SK-N-SH (cell line): ENCODE measurements around the gene SLC66A2.

Source experiments
- ELF1 ChIP-seq: IDR thresholded peaks from 2 replicates; pipeline ENCODE4 v1.4.0; 2012
- EP300 ChIP-seq, 2 experiments: IDR thresholded peaks; 2 replicates each; pipeline versions ENCODE4 v1.4.0 to v1.6.1; 2012; ENCODE audit warnings: borderline replicate concordance in 1 of 2, low read depth in 1 of 2, low read length in 1 of 2
- NFIC ChIP-seq: IDR thresholded peaks from 2 replicates; pipeline ENCODE4 v1.4.0; 2012; ENCODE audit warnings: borderline replicate concordance
- POLR2AphosphoS5 ChIP-seq: IDR thresholded peaks from 2 replicates; pipeline ENCODE4 v1.6.1; 2012; ENCODE audit warnings: low read depth, low read length
- YY1 ChIP-seq: IDR thresholded peaks from 2 replicates; pipeline ENCODE4 v1.4.0; 2012; ENCODE audit warnings: low read depth, mild to moderate bottlenecking
- TF ChIP-seq, protein P1 (sequence below): fragments of 200-600 bp; sonication (generic); IDR thresholded peaks from 2 replicates; pipeline ENCODE4 v1.6.1; 2017; ENCODE audit warnings: antibody characterized with exemption, mild to moderate bottlenecking, moderate library complexity
- TF ChIP-seq, protein P2 (sequence below): IDR thresholded peaks from 2 replicates; pipeline ENCODE4 v1.6.1; 2012; ENCODE audit warnings: mild to moderate bottlenecking, low read depth, low read length, moderate library complexity
- TF ChIP-seq, protein P3 (sequence below): IDR thresholded peaks from 2 replicates; pipeline ENCODE4 v1.4.0; 2012; ENCODE audit warnings: low read depth, borderline replicate concordance
- TF ChIP-seq, protein P4 (sequence below): IDR thresholded peaks from 2 replicates; pipeline ENCODE4; 2012

DNA sequence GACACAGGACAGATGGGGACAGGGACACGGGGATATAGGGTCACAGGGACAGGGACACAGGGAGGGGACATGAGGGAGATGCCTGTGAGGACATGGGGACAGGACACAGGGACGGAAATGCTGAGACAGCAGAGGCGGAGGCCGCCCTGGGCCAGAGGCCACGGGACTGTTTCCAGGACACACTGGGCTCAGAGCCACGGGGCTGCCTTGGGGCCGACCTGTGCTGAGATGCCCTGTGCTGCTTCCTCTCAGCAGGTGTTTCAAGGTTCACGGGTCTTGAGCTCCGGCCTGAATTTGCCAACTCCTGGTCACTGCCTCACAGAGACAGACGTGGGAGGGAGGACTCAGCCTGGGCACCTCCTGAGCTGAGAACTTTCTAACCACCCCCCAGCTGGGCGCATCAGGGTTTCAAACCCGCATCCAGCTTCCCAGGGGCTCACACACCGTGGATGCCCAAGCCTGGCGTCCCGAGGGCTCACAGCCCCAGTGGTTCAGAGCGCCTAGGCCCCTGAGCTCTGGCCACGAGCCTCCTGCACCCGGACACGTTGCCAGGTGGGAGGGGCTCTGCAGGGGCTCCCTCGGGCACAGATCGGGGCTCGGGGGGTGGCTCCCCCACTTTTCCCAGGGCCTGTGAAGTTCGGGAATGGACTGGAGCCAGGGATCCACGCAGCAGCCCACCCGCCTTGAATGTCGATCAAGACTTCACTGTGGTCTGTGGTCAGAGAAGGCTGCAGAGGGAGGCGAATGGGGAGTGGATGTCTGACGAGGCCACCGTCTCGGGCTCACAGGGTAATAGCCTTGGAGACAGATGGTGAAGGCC is 64.1 kb downstream of the SLC66A2 start:
- TF ChIP-seq, protein P1, sequence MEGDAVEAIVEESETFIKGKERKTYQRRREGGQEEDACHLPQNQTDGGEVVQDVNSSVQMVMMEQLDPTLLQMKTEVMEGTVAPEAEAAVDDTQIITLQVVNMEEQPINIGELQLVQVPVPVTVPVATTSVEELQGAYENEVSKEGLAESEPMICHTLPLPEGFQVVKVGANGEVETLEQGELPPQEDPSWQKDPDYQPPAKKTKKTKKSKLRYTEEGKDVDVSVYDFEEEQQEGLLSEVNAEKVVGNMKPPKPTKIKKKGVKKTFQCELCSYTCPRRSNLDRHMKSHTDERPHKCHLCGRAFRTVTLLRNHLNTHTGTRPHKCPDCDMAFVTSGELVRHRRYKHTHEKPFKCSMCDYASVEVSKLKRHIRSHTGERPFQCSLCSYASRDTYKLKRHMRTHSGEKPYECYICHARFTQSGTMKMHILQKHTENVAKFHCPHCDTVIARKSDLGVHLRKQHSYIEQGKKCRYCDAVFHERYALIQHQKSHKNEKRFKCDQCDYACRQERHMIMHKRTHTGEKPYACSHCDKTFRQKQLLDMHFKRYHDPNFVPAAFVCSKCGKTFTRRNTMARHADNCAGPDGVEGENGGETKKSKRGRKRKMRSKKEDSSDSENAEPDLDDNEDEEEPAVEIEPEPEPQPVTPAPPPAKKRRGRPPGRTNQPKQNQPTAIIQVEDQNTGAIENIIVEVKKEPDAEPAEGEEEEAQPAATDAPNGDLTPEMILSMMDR, result no peak
- TF ChIP-seq POLR2AphosphoS5, result no peak
- TF ChIP-seq, protein P2, sequence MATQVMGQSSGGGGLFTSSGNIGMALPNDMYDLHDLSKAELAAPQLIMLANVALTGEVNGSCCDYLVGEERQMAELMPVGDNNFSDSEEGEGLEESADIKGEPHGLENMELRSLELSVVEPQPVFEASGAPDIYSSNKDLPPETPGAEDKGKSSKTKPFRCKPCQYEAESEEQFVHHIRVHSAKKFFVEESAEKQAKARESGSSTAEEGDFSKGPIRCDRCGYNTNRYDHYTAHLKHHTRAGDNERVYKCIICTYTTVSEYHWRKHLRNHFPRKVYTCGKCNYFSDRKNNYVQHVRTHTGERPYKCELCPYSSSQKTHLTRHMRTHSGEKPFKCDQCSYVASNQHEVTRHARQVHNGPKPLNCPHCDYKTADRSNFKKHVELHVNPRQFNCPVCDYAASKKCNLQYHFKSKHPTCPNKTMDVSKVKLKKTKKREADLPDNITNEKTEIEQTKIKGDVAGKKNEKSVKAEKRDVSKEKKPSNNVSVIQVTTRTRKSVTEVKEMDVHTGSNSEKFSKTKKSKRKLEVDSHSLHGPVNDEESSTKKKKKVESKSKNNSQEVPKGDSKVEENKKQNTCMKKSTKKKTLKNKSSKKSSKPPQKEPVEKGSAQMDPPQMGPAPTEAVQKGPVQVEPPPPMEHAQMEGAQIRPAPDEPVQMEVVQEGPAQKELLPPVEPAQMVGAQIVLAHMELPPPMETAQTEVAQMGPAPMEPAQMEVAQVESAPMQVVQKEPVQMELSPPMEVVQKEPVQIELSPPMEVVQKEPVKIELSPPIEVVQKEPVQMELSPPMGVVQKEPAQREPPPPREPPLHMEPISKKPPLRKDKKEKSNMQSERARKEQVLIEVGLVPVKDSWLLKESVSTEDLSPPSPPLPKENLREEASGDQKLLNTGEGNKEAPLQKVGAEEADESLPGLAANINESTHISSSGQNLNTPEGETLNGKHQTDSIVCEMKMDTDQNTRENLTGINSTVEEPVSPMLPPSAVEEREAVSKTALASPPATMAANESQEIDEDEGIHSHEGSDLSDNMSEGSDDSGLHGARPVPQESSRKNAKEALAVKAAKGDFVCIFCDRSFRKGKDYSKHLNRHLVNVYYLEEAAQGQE, result no peak
- TF ChIP-seq NFIC, result no peak
- TF ChIP-seq EP300 (IDR thresholded peaks at IDR 0.05; ENCODE audit: borderline replicate concordance in 1 of 2, low read depth in 1 of 2, low read length in 1 of 2), result no peak
- TF ChIP-seq, protein P3, sequence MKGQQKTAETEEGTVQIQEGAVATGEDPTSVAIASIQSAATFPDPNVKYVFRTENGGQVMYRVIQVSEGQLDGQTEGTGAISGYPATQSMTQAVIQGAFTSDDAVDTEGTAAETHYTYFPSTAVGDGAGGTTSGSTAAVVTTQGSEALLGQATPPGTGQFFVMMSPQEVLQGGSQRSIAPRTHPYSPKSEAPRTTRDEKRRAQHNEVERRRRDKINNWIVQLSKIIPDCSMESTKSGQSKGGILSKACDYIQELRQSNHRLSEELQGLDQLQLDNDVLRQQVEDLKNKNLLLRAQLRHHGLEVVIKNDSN, result no peak
- TF ChIP-seq YY1, result no peak
- no peak for TF ChIP-seq ELF1
- TF ChIP-seq, protein P4, sequence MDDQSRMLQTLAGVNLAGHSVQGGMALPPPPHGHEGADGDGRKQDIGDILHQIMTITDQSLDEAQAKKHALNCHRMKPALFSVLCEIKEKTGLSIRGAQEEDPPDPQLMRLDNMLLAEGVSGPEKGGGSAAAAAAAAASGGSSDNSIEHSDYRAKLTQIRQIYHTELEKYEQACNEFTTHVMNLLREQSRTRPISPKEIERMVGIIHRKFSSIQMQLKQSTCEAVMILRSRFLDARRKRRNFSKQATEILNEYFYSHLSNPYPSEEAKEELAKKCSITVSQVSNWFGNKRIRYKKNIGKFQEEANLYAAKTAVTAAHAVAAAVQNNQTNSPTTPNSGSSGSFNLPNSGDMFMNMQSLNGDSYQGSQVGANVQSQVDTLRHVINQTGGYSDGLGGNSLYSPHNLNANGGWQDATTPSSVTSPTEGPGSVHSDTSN, result no peak
